Muscle of leg (tissue), 11 donors: ENCODE measurements around the gene ATG5. TPM values are rescaled to one million over a fixed set of nuclear protein-coding genes. Genes with fewer than 3 reads are reported as not detected.
"Not testable (repeated sequence)": the region's sequence is repeated elsewhere in the genome, so short reads cannot be mapped to it uniquely, and the experiment has no call there.

Experiments used
- DNase-seq: peaks from one replicate; pipeline ENCODE4 v3.0.0; 2013
- H3K27ac ChIP-seq: one replicate; pipeline ENCODE4 v1.5.1; 2013; ENCODE audit warnings: mild to moderate bottlenecking, low read length, control low read depth
- H3K27me3 ChIP-seq: one replicate; pipeline ENCODE4 v1.6.1; 2013; ENCODE audit warnings: low read length; ENCODE audit not compliant: control insufficient read depth, insufficient read depth
- H3K36me3 ChIP-seq: one replicate; pipeline ENCODE4 v1.6.1; 2013; ENCODE audit warnings: low read length; ENCODE audit not compliant: control insufficient read depth, insufficient read depth
- H3K4me1 ChIP-seq: one replicate; pipeline ENCODE4 v1.6.1; 2013; ENCODE audit warnings: low read length; ENCODE audit not compliant: control insufficient read depth, insufficient read depth
- H3K4me3 ChIP-seq: one replicate; pipeline ENCODE4 v1.5.1; 2013; ENCODE audit warnings: low read length, control low read depth
- H3K9me3 ChIP-seq: replicated peaks from 2 replicates; pipeline ENCODE4 v1.6.1; 2013; ENCODE audit warnings: low read depth, low read length; ENCODE audit not compliant: control insufficient read depth
- WGBS: methylation state at CpG from one replicate; pipeline ENCODE4 v1.1.5; 2013; ENCODE audit warnings: missing lambda C conversion rate; ENCODE audit not compliant: insufficient coverage; 5-methylcytosine and 5-hydroxymethylcytosine counted together
- polyA plus RNA-seq, 8 donors: library from polyadenylated mRNA; unstranded; fragments of 120-200 nt; gene quantifications; one replicate each; pipeline versions ENCODE4 v1.2.1 to v1.2.3, GENCODE V29; 2013; ENCODE audit warnings: inconsistent platforms in 1 of 8, low replicate concordance in 1 of 8; ENCODE audit not compliant: insufficient read length in 8 of 8, insufficient read depth in 1 of 8
- total RNA-seq: library from RNA; stranded (reverse); fragments of 120-200 nt; gene quantifications from one replicate; pipeline ENCODE4 v1.2.4, GENCODE V29; 2013

Gene ATG5
- total and polyA plus RNA-seq, 9 donors: 19.2 to 29.8 (median 23.9) TPM

DNA sequence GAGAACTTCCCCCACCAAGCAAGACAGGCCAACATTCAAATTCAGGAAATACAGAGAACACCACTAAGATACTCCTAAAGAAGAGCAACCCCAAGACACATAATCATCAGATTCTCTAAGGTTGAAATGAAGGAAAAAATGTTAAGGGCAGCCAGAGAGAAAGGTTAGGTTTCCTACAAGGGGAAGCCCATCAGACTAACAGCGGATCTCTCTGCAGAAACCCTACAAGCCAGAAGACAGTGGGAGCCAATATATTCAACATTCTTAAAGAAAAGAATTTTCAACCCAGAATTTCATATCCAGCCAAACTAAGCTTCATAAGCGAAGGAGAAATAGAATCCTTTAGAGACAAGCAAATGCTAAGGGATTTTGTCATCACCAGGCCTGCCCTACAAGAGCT is 61.1 kb downstream of the ATG5 start:
- no CpG with 5 or more reads among the region's 2 CpGs for whole genome bisulfite sequencing
- not testable (repeated sequence) for H3K4me3 ChIP-seq, H3K27me3 ChIP-seq, H3K27ac ChIP-seq, H3K36me3 ChIP-seq, H3K4me1 ChIP-seq, DNase-seq
- peaks cover 15% of the 10 kb centered on the region for H3K9me3 ChIP-seq

DNA sequence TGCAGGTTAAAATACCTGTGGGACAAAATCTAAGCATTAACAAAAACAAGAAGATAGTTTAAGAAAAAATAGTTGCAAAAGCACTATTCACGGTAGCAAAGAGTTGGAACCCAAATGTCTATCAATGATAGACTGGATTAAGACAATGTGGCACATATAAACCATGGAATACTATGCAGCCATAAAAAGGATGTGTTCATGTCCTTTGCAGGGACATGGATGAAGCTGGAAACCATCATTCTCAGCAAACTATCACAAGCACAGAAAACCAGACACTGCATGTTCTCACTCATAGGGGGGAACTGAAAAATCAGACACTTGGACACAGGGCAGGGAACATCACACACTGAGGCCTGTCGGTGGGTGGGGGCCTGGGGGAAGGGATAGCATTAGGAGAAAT is 65.8 kb downstream of the ATG5 start:
- WGBS: no CpG with 5 or more reads among the region's 2 CpGs
- H3K36me3 ChIP-seq, H3K27ac ChIP-seq, H3K27me3 ChIP-seq, H3K9me3 ChIP-seq, H3K4me3 ChIP-seq, H3K4me1 ChIP-seq, DNase-seq: not testable (repeated sequence)

DNA sequence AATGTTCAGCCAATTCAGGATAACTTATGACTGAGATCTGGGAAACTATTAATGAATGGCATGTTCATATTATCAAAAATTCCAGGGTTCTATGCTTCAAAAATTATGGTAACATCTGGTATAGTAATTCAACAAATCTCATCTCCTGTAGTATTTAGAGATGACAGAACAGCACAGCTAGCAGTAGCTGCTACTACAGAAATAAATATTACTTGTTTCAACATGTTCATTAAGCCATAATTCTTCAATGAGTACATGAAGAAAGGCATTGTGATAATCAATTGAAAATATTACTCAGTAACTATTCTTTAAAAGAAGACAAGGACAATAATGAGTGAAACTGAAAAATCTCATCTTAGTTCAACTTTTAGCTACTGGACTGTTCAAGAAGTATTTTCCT is 66.8 kb downstream of the ATG5 start:
- no peak overlapping the region for H3K27ac ChIP-seq
- H3K36me3 ChIP-seq: peaks cover 6% of the 10 kb centered on the region
- H3K27me3 ChIP-seq: no peaks in the 10 kb centered on the region
- no peaks in the 10 kb centered on the region for H3K9me3 ChIP-seq
- H3K4me3 ChIP-seq: no peak overlapping the region
- DNase-seq: no peak
- no peaks in the 10 kb centered on the region for H3K4me1 ChIP-seq

DNA sequence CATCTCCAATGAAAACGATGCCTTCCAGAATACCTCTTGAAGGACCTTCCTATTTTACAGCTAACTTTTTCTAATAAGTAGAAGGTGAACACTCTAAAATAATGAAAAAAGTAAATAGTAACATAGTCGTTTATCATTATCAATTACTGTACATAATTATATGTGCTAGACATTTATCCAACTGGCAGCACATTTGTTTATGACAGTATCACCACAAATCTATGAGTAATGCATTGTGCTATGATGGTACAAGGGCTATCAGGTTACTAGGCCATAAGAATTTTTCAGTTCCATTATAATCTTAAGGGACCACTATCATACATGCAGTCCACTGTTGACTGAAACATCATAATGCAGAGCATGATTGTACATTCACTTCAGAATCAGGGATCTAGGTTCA is 68.4 kb downstream of the ATG5 start:
- H3K27ac ChIP-seq: no peak overlapping the region
- no peaks in the 10 kb centered on the region for H3K36me3 ChIP-seq
- H3K9me3 ChIP-seq: no peaks in the 10 kb centered on the region
- no peak for DNase-seq
- no peak overlapping the region for H3K4me3 ChIP-seq
- no peaks in the 10 kb centered on the region for H3K4me1 ChIP-seq
- no peaks in the 10 kb centered on the region for H3K27me3 ChIP-seq
- WGBS: no CpG with 5 or more reads among the region's 2 CpGs

DNA sequence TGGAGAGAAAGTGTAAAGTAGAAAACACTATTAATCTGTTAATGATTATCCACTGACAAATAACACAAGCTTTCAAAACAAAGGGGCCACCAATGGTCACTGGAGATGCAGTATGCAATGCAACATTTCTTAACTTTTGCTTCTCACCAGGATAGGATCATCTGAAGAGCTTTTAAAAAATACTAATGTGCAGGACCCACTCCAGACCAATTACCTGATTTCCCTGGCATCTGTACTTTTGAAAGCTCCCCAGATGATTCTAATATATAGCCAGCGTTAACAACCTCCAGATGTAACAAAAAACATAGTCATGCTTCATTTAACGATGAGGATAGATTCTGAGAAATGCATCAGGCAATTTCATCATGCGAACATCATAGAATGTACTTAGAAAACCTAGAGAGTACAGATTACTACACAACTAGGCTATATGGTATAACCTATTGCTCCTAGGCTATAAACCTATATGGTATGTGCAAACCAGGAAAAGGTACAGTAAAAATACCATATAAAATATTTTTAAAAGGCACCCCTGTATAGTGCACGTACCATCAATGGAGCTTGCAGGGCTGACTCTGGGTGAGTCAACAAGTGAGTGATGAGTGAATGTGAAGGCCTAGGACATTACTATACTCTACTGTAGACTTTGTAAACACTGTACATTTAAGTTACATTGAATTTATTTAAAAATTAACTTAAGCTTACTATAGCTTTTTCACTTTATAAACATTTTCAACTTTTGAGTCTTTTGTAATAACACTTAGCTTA is 69.2 kb downstream of the ATG5 start:
- no peaks in the 10 kb centered on the region for H3K36me3 ChIP-seq
- H3K27me3 ChIP-seq: no peaks in the 10 kb centered on the region
- H3K4me3 ChIP-seq: no peak overlapping the region
- H3K9me3 ChIP-seq: no peaks in the 10 kb centered on the region
- peak; percentile 54 for DNase-seq
- H3K27ac ChIP-seq: no peak overlapping the region
- no CpG with 5 or more reads among the region's 4 CpGs for WGBS
- H3K4me1 ChIP-seq: no peaks in the 10 kb centered on the region

DNA sequence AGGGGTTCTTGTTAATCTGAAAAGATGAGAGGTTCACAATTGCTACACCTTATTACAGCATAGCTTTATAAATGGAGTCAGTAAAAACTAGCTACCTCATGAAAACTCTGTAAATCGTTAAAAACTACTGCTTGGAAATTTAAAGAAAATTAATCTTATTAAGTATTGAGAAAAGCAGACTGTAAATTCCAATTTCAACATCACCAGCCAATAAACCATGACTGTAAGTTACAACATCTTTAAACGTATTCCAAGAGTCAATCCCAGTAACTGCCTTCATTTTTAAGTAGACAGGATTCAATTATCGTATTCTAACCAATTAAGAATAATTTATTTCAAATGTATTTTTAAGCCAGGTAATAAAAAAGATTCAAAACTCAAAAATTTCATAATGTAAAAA is 70.3 kb downstream of the ATG5 start:
- Histone ChIP-seq H3K9me3 (no peaks in the 10 kb centered on the region), H3K27me3 (no peaks in the 10 kb centered on the region), H3K36me3 (no peaks in the 10 kb centered on the region), H3K4me3 (no peak overlapping the region), H3K27ac (no peak overlapping the region), H3K4me1 (no peaks in the 10 kb centered on the region)
- no peak for DNase-seq
- no CpG with 5 or more reads among the region's 3 CpGs for WGBS

DNA sequence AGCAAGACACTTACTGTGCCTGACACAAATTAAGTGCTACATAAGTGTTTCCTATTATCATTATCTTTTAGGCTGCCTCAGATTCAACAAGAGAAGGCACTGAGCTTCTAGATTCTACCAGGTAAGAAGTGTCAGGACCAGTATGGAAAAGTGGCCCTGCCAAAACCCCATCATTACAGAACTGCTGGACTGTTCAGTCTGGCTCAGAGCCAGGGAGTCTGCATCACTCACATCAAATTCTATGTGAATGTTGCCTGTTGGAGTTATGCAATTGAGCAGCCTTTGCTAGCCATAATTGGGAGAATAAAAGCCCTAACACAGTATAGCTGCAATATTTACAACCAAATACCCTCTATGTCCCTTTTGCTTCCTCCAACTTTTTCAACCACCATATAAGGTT is 70.9 kb downstream of the ATG5 start:
- no peak overlapping the region for H3K27ac ChIP-seq
- H3K9me3 ChIP-seq: no peaks in the 10 kb centered on the region
- H3K4me1 ChIP-seq: no peaks in the 10 kb centered on the region
- H3K4me3 ChIP-seq: no peak overlapping the region
- no peak for DNase-seq
- H3K27me3 ChIP-seq: no peaks in the 10 kb centered on the region
- no peaks in the 10 kb centered on the region for H3K36me3 ChIP-seq

DNA sequence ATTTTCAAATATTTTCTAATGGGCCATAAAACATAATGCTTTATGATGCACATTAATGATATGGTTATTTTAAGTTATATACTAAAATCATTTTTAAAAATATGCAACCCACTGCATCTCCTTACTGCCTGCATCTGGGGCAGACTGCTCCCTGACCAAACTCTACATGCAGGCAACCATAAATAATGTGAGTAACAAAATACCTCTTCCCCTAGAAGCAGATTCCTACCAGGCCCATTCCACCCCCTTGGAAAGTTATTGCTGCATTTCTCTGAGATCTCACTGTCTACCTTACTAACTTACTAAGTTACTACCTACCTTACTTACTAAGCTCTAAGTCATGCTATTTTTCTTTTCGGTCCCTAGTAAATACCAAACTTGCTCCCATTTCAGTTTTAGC is 71.8 kb downstream of the ATG5 start:
- H3K27ac ChIP-seq: no peak overlapping the region
- H3K9me3 ChIP-seq: no peaks in the 10 kb centered on the region
- DNase-seq: no peak
- no peak overlapping the region for H3K4me3 ChIP-seq
- H3K27me3 ChIP-seq: no peaks in the 10 kb centered on the region
- H3K4me1 ChIP-seq: no peaks in the 10 kb centered on the region
- WGBS: 89% methylated on average over 1 of the region's 1 CpG
- H3K36me3 ChIP-seq: no peaks in the 10 kb centered on the region

DNA sequence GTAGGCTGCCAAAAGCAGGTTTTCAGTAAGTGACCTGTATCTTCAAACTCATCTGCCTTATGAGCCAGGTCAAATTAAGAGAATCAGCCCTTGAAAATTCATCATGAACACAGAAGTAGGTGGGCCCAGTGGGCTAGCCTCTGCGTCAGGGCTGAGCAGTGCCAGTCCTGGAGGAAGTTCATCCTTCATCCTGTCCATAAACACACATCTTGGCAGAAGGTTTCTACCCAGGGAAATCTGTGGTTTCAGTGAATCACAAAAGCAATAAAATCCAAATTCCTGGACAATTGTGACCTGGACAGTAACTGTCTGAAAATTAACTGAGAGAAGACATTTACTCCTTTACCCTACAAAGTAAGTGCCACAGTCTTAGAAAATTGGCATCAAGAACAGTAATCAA is 72.4 kb downstream of the ATG5 start:
- no CpG with 5 or more reads among the region's 1 CpG for WGBS
- Histone ChIP-seq H3K4me1 (no peaks in the 10 kb centered on the region), H3K4me3 (no peak overlapping the region), H3K27me3 (no peaks in the 10 kb centered on the region), H3K27ac (no peak overlapping the region), H3K36me3 (no peaks in the 10 kb centered on the region), H3K9me3 (no peaks in the 10 kb centered on the region)
- DNase-seq: peak; percentile 22

DNA sequence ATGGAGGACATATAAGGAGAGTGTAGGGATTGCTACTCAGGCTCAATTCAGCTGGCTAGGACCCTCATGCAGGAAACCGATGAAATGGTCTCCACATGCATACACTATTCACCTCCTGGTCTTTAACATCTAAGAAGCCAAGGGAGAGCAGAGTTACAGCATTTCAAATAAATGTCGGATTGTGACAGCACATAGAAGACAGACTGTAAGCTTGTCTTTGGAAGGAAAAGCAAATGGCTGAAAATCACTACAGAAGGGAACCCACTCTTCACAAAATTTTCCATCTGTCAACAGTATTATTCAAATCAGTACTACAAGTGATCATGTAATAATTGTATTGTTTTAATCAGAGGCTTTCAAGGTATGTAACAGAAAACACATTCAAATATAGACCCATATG is 72.9 kb downstream of the ATG5 start:
- WGBS: no CpG with 5 or more reads among the region's 2 CpGs
- DNase-seq: peak; percentile 8
- H3K4me3 ChIP-seq: no peak overlapping the region

More for the DNA sequence above, 72.9 kb downstream of the ATG5 start:
- no peaks in the 10 kb centered on the region for H3K27me3 ChIP-seq
- no peaks in the 10 kb centered on the region for H3K4me1 ChIP-seq
- H3K27ac ChIP-seq: no peak overlapping the region
- no peaks in the 10 kb centered on the region for H3K9me3 ChIP-seq
- no peaks in the 10 kb centered on the region for H3K36me3 ChIP-seq
